GM18868 (cell line): Measurements from ENCODE around the gene NIPBL.
"Not testable (repeated sequence)": the region's sequence is repeated elsewhere in the genome, so short reads cannot be mapped to it uniquely, and the experiment has no call there.

ENCODE experiments used
- ATAC-seq: cut with Tn5 transposase; IDR thresholded peaks from one replicate; pipeline ENCODE4 v1.9.1; 2021; ENCODE audit warnings: mild to moderate bottlenecking, moderate library complexity; ENCODE audit not compliant: unreplicated experiment

Gene NIPBL, protein sequence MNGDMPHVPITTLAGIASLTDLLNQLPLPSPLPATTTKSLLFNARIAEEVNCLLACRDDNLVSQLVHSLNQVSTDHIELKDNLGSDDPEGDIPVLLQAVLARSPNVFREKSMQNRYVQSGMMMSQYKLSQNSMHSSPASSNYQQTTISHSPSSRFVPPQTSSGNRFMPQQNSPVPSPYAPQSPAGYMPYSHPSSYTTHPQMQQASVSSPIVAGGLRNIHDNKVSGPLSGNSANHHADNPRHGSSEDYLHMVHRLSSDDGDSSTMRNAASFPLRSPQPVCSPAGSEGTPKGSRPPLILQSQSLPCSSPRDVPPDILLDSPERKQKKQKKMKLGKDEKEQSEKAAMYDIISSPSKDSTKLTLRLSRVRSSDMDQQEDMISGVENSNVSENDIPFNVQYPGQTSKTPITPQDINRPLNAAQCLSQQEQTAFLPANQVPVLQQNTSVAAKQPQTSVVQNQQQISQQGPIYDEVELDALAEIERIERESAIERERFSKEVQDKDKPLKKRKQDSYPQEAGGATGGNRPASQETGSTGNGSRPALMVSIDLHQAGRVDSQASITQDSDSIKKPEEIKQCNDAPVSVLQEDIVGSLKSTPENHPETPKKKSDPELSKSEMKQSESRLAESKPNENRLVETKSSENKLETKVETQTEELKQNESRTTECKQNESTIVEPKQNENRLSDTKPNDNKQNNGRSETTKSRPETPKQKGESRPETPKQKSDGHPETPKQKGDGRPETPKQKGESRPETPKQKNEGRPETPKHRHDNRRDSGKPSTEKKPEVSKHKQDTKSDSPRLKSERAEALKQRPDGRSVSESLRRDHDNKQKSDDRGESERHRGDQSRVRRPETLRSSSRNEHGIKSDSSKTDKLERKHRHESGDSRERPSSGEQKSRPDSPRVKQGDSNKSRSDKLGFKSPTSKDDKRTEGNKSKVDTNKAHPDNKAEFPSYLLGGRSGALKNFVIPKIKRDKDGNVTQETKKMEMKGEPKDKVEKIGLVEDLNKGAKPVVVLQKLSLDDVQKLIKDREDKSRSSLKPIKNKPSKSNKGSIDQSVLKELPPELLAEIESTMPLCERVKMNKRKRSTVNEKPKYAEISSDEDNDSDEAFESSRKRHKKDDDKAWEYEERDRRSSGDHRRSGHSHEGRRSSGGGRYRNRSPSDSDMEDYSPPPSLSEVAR (N-terminal part only)

DNA sequence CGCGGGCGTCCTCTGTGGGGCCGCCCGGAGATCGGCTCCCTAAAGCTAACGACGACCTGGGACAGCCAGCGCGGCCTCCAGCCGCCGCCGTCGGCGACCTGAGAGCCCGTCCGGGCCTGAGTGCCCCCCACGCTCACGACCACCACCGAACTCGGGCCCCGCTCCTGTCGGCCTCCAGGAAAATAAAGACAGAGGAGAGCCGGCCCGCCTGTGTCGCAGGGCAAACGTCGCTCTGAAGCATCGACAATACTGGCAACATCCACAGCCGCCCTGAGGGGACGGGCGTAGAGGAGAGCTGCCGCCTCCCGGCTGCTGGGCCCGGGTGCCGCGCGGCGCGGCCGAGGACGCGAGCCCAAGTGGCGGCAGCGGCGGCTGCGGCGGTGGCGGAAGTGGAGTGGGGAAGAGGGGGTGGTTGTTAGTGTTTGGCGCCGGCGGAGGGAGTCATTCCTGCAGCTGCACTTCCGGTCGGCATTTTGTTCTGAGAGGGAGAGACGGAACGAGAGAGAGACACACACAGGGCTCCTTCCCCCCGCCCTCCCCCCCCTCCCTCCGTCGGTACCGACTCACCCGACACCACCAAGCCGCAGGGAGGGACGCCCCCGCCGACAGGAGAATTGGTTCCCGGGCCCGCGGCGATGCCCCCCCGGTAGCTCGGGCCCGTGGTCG, at the start of gene NIPBL:
Gene NIPBL (plus strand): TSS at position 471 of the 666 bp plus-strand sequence. CDS start 76,928 bp downstream, outside the sequence.
- ATAC-seq = peak; percentile 60

DNA sequence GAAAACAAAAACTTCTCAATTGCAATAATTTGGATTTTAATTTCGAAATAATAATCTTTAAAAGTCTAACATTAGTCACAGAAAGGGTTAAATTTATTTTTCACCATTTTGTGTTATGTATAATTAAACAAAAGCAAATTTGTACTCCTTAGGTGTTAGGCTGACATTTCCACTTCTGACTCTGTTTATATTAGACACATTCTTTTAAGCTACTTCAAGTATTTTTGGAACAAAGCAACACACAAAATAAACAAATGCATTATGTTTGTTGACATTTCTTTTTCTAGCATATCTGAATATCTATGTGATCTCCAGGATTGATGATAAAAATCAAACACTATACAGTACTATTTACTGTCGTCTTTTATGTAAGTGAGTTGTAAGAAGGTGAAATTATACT, 44.3 kb upstream of the NIPBL start:
- no peak for ATAC-seq

DNA sequence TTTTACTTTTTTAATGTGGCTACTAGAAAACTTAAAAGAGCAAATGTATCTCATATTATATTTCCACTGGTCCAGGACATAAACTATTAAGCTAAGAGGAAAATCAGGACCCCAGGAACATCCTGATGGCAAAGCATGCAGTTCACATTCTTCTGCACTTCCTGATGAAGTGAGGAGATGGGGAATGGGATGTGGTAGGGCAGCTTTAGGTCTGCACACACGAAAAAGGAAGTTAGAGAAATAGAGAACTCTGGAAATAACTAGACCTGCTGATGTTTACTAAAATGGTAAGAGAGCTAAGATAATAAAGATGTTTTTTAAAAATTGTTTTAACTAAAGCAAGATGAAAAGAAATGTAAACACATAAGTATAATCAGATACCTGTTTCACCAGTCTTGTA, 39.7 kb upstream of the NIPBL start:
- ATAC-seq = no peak

DNA sequence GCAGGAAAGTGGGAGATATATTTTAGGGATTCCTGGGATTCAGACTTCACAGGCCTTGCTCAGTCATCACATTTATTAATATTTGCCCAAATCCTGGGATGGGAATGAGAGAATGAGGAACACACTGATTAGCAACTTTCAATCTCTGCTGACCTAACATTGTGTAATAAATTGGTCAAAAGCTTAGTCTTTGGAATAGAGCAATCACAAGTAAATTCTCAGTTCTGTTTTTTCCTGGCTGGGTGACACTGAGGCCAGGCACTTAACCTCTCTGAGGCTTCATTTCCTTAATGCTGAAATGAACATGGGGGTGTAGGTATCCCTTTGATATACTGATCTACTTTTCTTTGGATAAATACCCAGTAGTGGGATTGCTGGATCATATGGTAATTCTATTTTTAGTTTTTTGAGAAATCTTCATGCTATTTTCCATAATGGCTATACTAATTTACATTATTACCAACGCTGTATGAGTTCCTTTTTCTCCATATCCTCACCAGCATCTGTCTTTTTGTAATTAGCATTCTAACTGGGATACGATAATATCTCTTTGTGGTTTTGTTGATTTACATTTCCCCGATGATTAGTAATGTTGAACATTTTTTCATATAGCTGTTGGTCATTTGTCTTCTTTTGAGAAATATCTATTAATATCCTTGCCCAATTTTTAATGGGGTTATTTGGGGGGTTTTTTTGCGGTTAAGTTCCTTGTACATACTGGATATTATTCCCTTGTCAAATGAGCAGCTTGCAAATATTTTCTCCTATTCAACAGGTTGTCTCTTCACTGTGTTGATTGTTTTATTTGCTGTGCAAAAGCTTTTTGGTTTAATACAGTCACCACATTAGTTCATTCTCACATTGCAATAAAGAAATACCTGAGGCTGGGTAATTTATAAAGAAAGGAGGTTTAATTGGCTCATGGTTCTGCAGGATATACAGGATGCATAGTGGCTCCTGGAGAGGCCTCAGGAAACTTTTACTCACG, 36.8 kb upstream of the NIPBL start:
- ATAC-seq = no peak

DNA sequence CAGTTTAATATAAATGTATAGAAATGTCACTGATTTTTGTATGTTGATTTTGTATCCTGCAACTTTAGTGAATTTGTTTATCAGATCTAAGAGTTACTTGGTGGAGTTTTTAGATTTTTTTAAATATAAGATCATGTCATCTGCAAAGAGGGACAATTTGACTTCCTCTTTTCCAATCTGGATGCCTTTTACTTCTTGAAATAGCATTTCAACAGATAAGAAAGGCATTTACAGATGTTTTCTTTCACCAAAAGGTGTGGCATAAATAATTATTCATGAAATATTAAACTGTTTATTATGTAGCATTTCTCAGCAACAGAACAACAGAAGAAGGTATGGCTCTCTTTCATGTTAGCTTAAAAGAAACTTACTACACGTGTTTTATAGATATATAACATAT, 34.9 kb upstream of the NIPBL start:
- ATAC-seq = no peak

DNA sequence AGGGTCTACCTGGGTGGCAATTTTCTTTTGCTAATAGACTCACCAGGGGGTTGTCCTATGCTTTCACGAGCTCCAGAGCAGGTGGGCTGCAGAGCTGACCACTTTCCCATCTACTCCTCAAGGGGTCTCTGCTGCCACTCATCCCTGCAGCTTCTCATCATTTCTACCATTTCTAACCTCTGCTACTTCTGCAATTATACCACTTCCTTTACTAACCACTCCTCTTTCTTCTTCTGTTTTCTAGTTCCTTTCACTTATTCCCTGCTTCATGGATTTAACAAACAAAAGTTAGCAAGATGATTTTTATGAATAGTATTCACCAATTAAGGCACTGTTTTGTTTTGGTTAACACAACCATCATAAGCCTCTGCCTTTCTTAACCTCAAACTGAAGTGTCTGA, 34.5 kb upstream of the NIPBL start:
- no peak for ATAC-seq

DNA sequence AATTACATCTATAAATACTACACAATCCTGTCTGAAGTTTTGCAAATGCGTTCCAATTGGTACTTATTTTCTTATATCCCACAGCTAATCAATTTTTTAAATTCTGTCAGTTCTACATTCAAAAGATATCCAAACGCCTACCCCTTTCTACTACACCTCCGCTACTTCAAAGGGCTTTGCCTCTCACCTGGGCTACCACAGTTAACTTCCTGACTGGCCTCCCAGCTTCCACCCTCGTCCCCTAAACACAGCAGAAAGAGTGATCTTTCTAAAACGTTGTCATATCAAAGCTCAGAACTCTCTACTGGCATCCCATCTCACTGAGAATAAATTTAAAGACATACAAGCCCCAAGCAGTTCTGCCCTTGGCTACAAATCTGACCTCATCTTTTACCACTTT, 32.3 kb upstream of the NIPBL start:
- ATAC-seq = no peak

DNA sequence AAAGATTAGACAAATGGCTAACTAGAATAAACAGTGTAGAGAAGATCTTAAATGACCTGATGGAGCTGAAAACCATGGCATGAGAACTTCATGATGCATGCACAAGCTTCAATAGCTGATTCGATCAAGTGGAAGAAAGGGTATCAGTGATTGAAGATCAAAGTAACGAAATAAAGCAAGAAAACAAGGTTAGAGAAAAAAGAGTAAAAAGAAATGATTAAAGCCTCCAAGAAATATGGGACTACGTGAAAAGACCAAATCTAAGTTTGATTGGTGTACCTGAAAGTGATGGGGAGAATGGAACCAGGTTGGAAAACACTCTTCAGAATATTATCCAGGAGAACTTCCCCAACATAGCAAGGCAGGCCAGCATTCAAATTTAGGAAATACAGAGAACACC, 28.0 kb upstream of the NIPBL start:
- ATAC-seq = not testable (repeated sequence)

DNA sequence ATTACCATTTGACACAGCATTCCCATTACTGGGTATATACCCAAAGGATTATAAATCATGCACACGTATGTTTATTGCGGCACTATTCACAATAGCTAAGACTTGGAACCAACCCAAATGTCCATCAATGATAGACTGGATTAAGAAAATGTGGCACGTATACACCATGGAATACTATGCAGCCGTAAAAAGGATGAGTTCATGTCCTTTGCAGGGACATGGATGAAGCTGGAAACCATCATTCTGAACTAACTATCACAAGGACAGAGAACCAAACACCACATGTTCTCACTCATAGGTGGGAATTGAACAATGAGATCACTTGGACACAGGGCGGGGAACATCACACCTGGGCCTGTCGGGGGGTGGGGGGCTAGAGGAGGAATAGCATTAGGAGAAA, 23.7 kb upstream of the NIPBL start:
- ATAC-seq = not testable (repeated sequence)

DNA sequence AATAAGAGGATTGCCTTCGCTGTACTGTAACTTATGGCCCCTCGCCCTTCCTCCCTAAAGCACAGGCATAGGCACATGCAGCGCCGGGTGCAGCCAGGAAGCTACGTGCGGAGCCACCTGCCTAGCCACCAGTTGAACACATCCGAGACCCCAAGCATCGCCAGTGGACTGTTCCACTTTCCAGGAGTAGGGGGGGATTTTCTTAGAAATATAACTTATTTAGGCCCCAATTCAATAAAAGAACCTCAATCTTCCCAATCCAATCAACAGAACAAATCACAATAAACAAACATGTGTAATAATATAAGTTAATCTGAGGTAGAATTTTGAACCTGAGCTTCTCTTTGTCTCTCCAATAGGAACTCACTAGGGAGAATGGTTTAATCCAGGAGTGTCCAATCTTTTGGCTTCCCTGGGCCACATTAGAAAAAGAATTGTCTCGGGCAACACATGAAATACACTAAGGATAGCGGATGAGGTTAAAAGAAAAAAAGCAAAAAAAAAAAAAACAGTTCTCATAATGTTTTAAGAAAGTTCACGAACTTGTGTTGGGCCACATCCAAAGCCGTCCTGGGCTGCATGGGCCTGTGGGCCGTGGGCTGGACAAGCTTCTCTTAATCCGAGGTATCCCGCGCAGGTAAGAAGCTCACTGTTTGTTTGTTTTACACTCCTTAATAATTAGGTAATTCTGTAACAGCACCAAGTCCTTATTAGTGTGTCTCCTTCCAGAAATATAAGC, 22.0 kb upstream of the NIPBL start:
- ATAC-seq = no peak

DNA sequence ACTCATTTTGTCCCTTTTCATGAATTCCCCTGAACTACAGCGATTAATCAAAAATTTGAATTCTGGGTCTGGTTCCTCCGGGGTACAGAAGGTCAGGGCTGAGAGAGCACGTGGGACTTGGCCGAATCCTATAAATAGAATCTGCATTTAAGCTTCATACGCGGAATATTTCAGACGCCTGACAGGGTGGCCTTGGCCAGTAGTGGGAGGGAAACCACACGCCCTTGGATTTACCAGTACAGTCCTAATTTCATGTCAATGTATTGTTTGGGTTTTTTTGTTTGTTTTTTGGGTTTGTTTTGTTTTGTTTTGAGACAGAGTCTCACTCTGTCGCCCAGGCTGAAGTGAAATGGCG, 21.5 kb upstream of the NIPBL start:
- ATAC-seq = no peak

DNA sequence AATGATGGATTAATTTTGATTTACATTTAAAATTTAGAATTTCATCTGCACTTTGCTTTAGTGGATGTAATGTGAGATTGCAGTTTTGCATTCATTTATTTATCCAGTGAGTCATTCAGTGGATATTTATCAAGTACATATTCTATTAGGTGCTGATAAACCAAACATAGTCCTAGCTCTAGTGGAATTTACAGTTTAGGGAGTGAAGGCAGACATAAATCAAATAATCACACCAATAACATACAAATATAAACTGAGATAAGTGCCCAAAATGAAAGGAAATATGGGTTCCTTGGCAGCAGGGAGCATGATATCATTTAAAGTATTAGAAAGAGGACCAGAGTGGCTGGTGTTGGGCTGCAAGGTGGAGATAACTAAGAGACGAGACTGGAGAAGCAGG, 14.7 kb upstream of the NIPBL start:
- no peak for ATAC-seq

DNA sequence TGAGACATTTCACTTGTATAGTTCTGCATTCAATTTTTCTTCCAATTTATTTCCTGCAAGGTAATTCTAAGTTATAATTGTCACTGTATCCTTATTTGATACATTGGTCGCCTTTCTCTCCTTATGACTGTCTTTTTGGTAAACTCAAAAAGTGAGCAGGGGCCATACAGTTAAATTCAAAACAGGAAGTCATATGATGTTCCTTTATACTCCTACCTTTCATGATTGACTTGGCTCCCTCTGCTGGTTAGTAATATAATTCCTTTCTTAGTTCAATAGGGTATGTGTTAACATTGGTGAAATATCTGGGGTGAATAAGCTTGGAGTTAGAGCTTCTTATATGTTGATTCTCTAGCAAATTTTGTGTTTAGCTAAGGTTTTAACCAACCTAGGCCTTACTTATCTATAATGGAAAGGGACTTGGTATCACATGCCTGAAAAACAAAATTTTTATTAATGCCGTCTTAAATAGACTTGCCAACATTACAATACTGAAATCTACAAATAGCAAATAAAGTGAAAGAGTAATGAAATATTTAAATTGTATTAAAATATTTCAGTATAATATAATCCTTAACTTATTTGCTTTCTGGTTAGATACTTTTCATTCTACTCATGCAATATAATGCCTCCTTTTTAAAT, 6.0 kb upstream of the NIPBL start:
- peak; percentile 85 for ATAC-seq

DNA sequence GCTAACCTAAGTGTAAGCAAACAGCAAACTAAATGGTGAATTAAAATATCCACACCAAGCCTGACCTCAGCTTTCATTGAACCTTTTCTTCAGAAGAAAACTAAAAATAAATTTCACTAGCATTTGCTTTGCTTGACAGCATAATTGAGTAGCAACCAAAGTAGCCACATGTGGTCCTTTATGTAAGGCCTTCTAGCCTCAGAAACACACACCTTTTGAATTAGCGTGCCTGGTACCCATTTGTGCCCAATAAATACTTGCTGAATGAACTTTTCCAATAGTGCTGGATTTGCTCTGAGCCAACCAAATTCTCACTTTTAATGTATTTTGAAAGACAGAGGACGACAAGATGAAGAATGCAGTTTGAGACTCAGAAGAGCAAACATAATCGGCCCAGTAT, 2.1 kb upstream of the NIPBL start:
- no peak for ATAC-seq

DNA sequence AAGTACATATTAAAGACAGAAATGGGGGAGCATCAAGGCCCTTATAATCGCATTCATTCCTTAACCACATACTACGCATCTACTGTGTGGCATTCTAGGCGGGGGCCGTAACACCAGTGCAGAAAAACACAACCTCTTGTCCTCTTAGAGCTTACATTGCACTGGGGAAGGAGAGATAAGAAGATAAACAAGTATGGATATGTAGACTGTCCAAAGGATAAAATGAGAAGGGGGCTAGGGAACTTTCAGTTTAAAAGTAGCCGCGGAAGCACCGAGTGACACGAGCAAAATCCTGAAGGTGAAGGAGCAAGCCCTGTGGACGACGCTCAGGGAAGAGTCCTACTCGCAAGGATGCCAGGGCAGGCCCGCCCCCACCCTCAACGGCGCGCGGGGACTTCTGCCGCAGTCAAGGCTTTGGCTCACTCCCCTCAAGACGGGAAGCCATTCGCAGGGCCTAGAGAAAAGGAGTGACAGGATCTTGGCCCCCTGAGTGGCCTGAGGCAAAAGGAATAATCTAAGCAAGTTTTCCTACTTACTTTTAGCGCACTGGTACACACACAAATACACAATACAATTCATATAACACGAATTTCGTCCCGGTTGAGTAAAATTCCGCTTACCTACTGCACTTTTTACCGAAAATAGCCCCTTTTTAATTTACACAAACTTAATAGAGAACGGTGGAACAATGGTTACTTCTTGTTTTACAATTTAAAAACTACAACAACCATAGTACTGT, 1.3 kb upstream of the NIPBL start:
- ATAC-seq = no peak

DNA sequence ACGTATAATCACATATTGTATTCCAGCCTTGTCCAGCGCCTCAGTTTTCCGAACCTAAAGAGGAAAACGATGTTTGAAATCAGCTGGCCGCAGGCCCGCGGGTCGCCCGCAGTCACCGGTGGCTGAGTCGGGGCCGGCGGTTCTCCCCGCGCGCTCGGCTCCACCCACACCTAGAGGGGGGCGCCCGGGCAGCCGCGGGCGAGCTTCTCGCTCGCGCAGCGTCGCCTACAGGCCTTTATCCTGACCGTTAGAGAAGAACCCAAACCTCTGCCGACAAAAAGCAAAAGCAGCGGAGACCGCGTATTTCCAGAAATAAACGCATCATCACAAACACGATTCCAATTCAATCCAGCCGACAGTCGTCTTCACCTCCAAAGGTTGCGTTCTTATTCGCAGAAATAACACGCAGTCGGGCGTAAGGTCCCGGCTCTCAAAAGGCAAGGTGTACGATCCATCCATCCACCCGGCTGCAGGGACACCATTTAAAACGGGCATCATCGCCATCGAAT, 725 bp upstream of the NIPBL start:
- ATAC-seq = peak; percentile 56

DNA sequence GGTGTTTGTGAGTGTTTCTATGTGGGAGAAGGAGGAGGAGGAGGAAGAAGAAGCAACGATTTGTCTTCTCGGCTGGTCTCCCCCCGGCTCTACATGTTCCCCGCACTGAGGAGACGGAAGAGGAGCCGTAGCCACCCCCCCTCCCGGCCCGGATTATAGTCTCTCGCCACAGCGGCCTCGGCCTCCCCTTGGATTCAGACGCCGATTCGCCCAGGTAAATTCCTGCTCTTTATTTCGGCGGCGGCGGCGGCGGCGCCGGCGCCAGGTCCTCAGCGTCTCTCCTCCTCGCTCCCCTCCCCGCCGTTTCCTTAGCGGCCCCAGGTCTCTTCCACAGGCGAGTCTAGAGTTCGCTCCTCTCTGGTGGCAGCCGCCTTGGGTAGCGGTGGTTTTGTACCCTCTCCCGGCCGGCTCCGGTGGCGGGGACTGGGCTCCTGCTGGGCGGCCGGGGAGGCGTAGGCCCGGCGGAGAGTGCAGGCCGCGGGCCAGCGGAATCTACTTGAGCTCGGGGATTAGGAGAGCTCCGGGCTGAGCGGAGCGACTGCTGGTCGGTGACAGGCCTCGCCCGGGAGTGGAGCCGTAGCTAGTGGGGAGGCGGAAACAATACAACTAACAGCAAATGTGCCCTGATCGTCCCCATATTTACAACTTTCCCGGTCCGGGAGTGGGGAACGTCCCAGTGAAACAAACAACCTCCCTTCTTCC, 547 bp downstream of the NIPBL start:
- peak; percentile 15 for ATAC-seq
